GM12878 (cell line): Measurements from ENCODE around the gene SCAMP4. TPM values are rescaled to one million over a fixed set of nuclear protein-coding genes. Genes with fewer than 3 reads are reported as not detected.

ENCODE experiments used
- ATAC-seq: fragments of 200-7000 bp; cut with Tn5 transposase; 3 replicates; pipeline ENCODE4 v1.9.1; 2020; ENCODE audit warnings: mild to moderate bottlenecking, moderate library complexity
- BruUV-seq: library from RNA; stranded (reverse); fragments of 400-500 nt; replicated peaks from 2 replicates; lab custom pipeline; 2021; lab: Mats Ljungman, UMichigan
- CTCF ChIA-PET: fragments of 300-600 bp; sonication (Branson Sonifier 250); formaldehyde crosslinking; extraction: SDS; loops from one replicate; lab custom pipeline; 2021; ENCODE audit warnings: inconsistent platforms; lab: Yijun Ruan, JAX
- POLR2A ChIA-PET: fragments of 350-600 bp; formaldehyde crosslinking; extraction: SDS; loops from one replicate; lab custom pipeline; 2021; ENCODE audit warnings: inconsistent platforms; lab: Charles Lee
- RAD21 ChIA-PET: fragments of 300-600 bp; sonication (Branson Sonifier 250); formaldehyde crosslinking; loops from one replicate; lab custom pipeline; 2023; ENCODE audit warnings: antibody characterized with exemption; ENCODE audit not compliant: unreplicated experiment; lab: Charles Lee
- SMC1A ChIA-PET: fragments of 300-600 bp; sonication (Branson Sonifier 250); formaldehyde crosslinking; loops from one replicate; lab custom pipeline; 2023; ENCODE audit not compliant: unreplicated experiment, uncharacterized antibody; lab: Charles Lee
- DNase-seq: peaks from one replicate; pipeline ENCODE4 v3.0.0-alpha.2; 2011; ENCODE audit warnings: low read depth, low spot score
- FAIRE-seq: peaks from 3 replicates; lab custom pipeline; 2011; peaks lifted over from hg19 to GRCh38; lab: Jason Lieb, UNC
- H2AFZ ChIP-seq: 2 replicates; pipeline ENCODE4 v1.6.0; 2011; ENCODE audit warnings: low read depth, low read length, control low read depth; ENCODE audit not compliant: control insufficient read depth
- H3K27ac ChIP-seq: 2 replicates; pipeline ENCODE4 v1.5.1; 2011; ENCODE audit warnings: control low read depth; ENCODE audit not compliant: control insufficient read depth, insufficient read depth
- H3K27me3 ChIP-seq, 2 experiments: replicated peaks in 1 of 2; 2 replicates each; pipeline versions ENCODE4 v1.6.0 to v1.6.1; 2011; ENCODE audit warnings: low read length in 1 of 2; ENCODE audit not compliant: control insufficient read depth in 2 of 2, insufficient read depth in 2 of 2
- H3K36me3 ChIP-seq, 2 experiments: 2 replicates each; pipeline ENCODE4 v1.5.1; 2011; ENCODE audit warnings: low read length in 1 of 2; ENCODE audit not compliant: control insufficient read depth in 2 of 2, insufficient read depth in 2 of 2
- H3K4me1 ChIP-seq: 2 replicates; pipeline ENCODE4 v1.6.1; 2011; ENCODE audit warnings: mild to moderate bottlenecking, low read length, moderate library complexity, mixed read lengths; ENCODE audit not compliant: control insufficient read depth, insufficient read depth
- H3K4me2 ChIP-seq: 2 replicates; pipeline ENCODE4 v1.6.0; 2011; ENCODE audit warnings: control low read depth; ENCODE audit not compliant: control insufficient read depth, insufficient read depth
- H3K4me3 ChIP-seq: fragments of 200-600 bp; sonication (generic); 2 replicates; pipeline ENCODE4 v1.5.1; 2016
- H3K79me2 ChIP-seq: 2 replicates; pipeline ENCODE4 v1.6.0; 2011; ENCODE audit warnings: low read length; ENCODE audit not compliant: control insufficient read depth, insufficient read depth
- H3K9ac ChIP-seq: 2 replicates; pipeline ENCODE4 v1.8.0; 2011; ENCODE audit warnings: low read length, control low read depth, mixed read lengths; ENCODE audit not compliant: control insufficient read depth, insufficient read depth
- H3K9me3 ChIP-seq: replicated peaks from 3 replicates; pipeline ENCODE4 v1.5.1; 2011; ENCODE audit warnings: mild to moderate bottlenecking, low read length; ENCODE audit not compliant: control insufficient read depth, insufficient read depth
- H4K20me1 ChIP-seq: 2 replicates; pipeline ENCODE4 v1.6.0; 2011; ENCODE audit not compliant: control insufficient read depth, insufficient read depth
- ASH2L ChIP-seq: fragments of 300-600, 200-600 bp; sonication (generic); IDR thresholded peaks from 2 replicates; pipeline ENCODE4 v1.6.1; 2017; ENCODE audit warnings: low read depth, mild to moderate bottlenecking, borderline replicate concordance
- CEBPB ChIP-seq, 2 experiments: fragments of 150-350 bp in 1 of 2; IDR thresholded peaks; 2 replicates each; pipeline ENCODE4 v1.6.1; 2012 to 2014; ENCODE audit warnings: low read depth in 2 of 2, low read length in 2 of 2, borderline replicate concordance in 1 of 2, inconsistent platforms in 1 of 2
- CEBPZ ChIP-seq: fragments of 150-350 bp; IDR thresholded peaks from 2 replicates; pipeline ENCODE4 v1.6.1; 2016; ENCODE audit warnings: low read depth, low read length
- ESRRA ChIP-seq: IDR thresholded peaks from 2 replicates; pipeline ENCODE4 v1.6.1; 2012; ENCODE audit warnings: mild to moderate bottlenecking, low read length, improper control_type of control experiment
- FOXK2 ChIP-seq: fragments of 450-650 bp; IDR thresholded peaks from 2 replicates; pipeline ENCODE4 v1.6.1; 2017; ENCODE audit warnings: mild to moderate bottlenecking, moderate library complexity
- IKZF1 ChIP-seq: fragments of 450-650 bp; conservative IDR thresholded peaks from 2 replicates; pipeline ENCODE4 v1.6.1; 2017; ENCODE audit warnings: antibody characterized with exemption, mild to moderate bottlenecking
- MTA3 ChIP-seq: IDR thresholded peaks from 2 replicates; pipeline ENCODE4 v1.6.1; 2012; ENCODE audit warnings: low read length, inconsistent platforms, borderline replicate concordance
- POU2F2 ChIP-seq: IDR thresholded peaks from 3 replicates; pipeline ENCODE4 v1.6.1; 2011; ENCODE audit warnings: low read depth, mild to moderate bottlenecking, low read length, borderline replicate concordance
- SKIL ChIP-seq: fragments of 450-650 bp; IDR thresholded peaks from 2 replicates; pipeline ENCODE4 v1.6.1; 2017; ENCODE audit warnings: mild to moderate bottlenecking, low read depth, inconsistent platforms; ENCODE audit not compliant: poor library complexity, severe bottlenecking
- TARDBP ChIP-seq: IDR thresholded peaks from 2 replicates; pipeline ENCODE4 v1.6.1; 2016; ENCODE audit warnings: borderline replicate concordance
- WGBS: methylation state at CpG from one replicate; pipeline ENCODE4 v1.1.6; 2016; ENCODE audit warnings: low lambda C conversion rate; ENCODE audit not compliant: insufficient replicate concordance, insufficient coverage; ENCODE audit errors: missing lambda C conversion rate; 5-methylcytosine and 5-hydroxymethylcytosine counted together
- in situ Hi-C: fragments of 300-500 bp; cut with MboI; formaldehyde crosslinking; loops from 9 replicates; pipeline ENCODE4 v1.14.3; 2018; ENCODE audit warnings: mixed read lengths
- intact Hi-C: fragments of 100-400 bp; cut with micrococcal nuclease; formaldehyde crosslinking; loops from one replicate; pipeline ENCODE4 v1.14.2; 2022; ENCODE audit not compliant: unreplicated experiment
- polyA plus RNA-seq, 11 experiments: library from polyadenylated mRNA; depleted of rRNA in 4 of 11; unstranded in 6 of 11; stranded (reverse) in 5 of 11; fragments of >200 nt; fragmentation: Nextera tagmentation in 4 of 11; fragmentation: Illumina TruSeq in 1 of 11; extraction: Ambion mirVana in 4 of 11; extraction: Trizol in 1 of 11; gene quantifications; 1 replicate in 1 of 11; 2 replicates in 10 of 11; pipeline versions ENCODE4 v1.2.1 to v1.2.3, GENCODE V29; 2011 to 2016; ENCODE audit warnings: inconsistent platforms in 2 of 11, missing spikeins in 2 of 11, low read depth in 1 of 11
- total RNA-seq, 4 experiments: library from RNA; depleted of rRNA in 3 of 4; stranded (reverse); fragments of >200 nt in 3 of 4; fragmentation: Illumina TruSeq in 1 of 4; extraction: Trizol in 1 of 4; gene quantifications; 2 replicates each; pipeline versions ENCODE4 v1.2.1 to v1.2.3, GENCODE V29; 2013 to 2021

The SCAMP4 gene
- total and polyA plus RNA-seq, 10 of the 15 experiments (the other 5 are each of a cell fraction or from before 2014, with no cell fraction given), result 0.63 to 34.7 (median 12.8) TPM

GRCh38 chr19:1860821-1861598 lies 44.2 kb upstream of the SCAMP4 start:
- Histone ChIP-seq H3K9ac (peak overlapping the region; percentile 56), H3K4me1 (peaks cover 11% of the 10 kb centered on the region), H4K20me1 (peaks cover 7% of the 10 kb centered on the region; the same call in 1 of the 2 replicates), H3K27ac (no peak overlapping the region), H3K4me2 (peak overlapping the region; percentile 72), H2AFZ (no peak overlapping the region), H3K27me3 (no peaks in the 10 kb centered on the region), H3K79me2 (peaks cover 69% of the 10 kb centered on the region), H3K4me3 (peak overlapping the region; percentile 94), H3K9me3 (no peaks in the 10 kb centered on the region), H3K36me3 (peaks cover 0 to under 1% of the 10 kb centered on the region in 2 experiments; a peak in 1 of 4 replicates)
- RAD21 ChIA-PET, result no interaction called here
- ATAC-seq (no peak), FAIRE-seq (no peak), DNase-seq (no peak)
- in situ Hi-C loops, result loop anchor here (25.0 kb wide), 1 partner anchor 1501 kb away; the partner anchor contains the start of gene NFIC
- BruUV-seq, result no TSS peak
- TF ChIP-seq TARDBP, result no peak
- TF ChIP-seq CEBPZ, result no peak
- no peak for TF ChIP-seq FOXK2
- TF ChIP-seq MTA3, result no peak
- no peak for TF ChIP-seq ASH2L
- TF ChIP-seq POU2F2, result no peak
- no peak for TF ChIP-seq CEBPB (IDR thresholded peaks at IDR 0.05; ENCODE audit: borderline replicate concordance in 1 of 2, low read depth in 2 of 2, low read length in 2 of 2)
- TF ChIP-seq IKZF1, result no peak
- no peak for TF ChIP-seq SKIL
- no peak for TF ChIP-seq ESRRA
- intact Hi-C loops, result no loop called here
- CTCF ChIA-PET, result no interaction called here
- 38% methylated on average over 28 of the region's 28 CpGs for WGBS
- SMC1A ChIA-PET, result no interaction called here
- POLR2A ChIA-PET, result interaction anchor here (0.6 to 1.2 kb wide), 2 partner anchors 15 to 171 kb away, joined by 3 read pairs; no protein-coding TSS in a partner anchor
